IMR-90 (cell line): Measurements from ENCODE around the gene ANKHD1. TPM values are rescaled to one million over a fixed set of nuclear protein-coding genes. Genes with fewer than 3 reads are reported as not detected.
A peak's percentile ranks its signal among the peaks of the same experiment; 100 is the strongest.

Experiments used
- ATAC-seq: fragments of 200-7000 bp; cut with Tn5 transposase; 2 replicates; pipeline ENCODE4 v1.9.1; 2020; ENCODE audit warnings: low read depth, mild to moderate bottlenecking, moderate library complexity
- BruUV-seq: library from RNA; stranded (reverse); fragments of 400-500 nt; replicated peaks from 2 replicates; lab custom pipeline; 2021; lab: Mats Ljungman, UMichigan
- CTCF ChIA-PET: fragments of 300-600 bp; formaldehyde crosslinking; extraction: SDS; loops from one replicate; lab custom pipeline; 2021; ENCODE audit warnings: antibody characterized with exemption; lab: Yijun Ruan, JAX
- POLR2A ChIA-PET: fragments of 300-600 bp; sonication (Branson Sonifier 250); formaldehyde crosslinking; loops from one replicate; lab custom pipeline; 2022; ENCODE audit warnings: antibody characterized with exemption; ENCODE audit not compliant: unreplicated experiment; lab: Charles Lee
- DNase-seq: peaks from one replicate; pipeline ENCODE4 v3.0.0; 2013
- H2AFZ ChIP-seq: replicated peaks from 2 replicates; pipeline ENCODE3; 2013; ENCODE audit warnings: low read length, mild to moderate bottlenecking; ENCODE audit not compliant: poor library complexity
- H2AK5ac ChIP-seq: 2 replicates; pipeline ENCODE4 v1.6.1; 2013; ENCODE audit warnings: low read depth, low read length, inconsistent platforms
- H2AK9ac ChIP-seq: replicated peaks from 2 replicates; pipeline ENCODE3; 2013; ENCODE audit warnings: mild to moderate bottlenecking, low read depth, low read length, moderate library complexity; ENCODE audit not compliant: poor library complexity
- H2BK120ac ChIP-seq: 2 replicates; pipeline ENCODE4 v1.6.1; 2013; ENCODE audit warnings: low read depth, low read length, inconsistent platforms
- H2BK15ac ChIP-seq: 3 replicates; pipeline ENCODE4 v1.6.1; 2013; ENCODE audit warnings: low read depth, low read length, inconsistent platforms
- H2BK20ac ChIP-seq: 2 replicates; pipeline ENCODE4 v1.6.1; 2013; ENCODE audit warnings: low read depth, mild to moderate bottlenecking, inconsistent platforms, low read length, moderate library complexity
- H2BK5ac ChIP-seq: 2 replicates; pipeline ENCODE4 v1.6.1; 2013; ENCODE audit warnings: mild to moderate bottlenecking, low read depth, low read length, inconsistent platforms; ENCODE audit not compliant: poor library complexity, severe bottlenecking
- H3K14ac ChIP-seq: replicated peaks from 2 replicates; pipeline ENCODE4 v1.6.1; 2013; ENCODE audit warnings: low read depth, low read length, inconsistent platforms
- H3K18ac ChIP-seq: 2 replicates; pipeline ENCODE4 v1.6.1; 2013; ENCODE audit warnings: low read depth, low read length, control low read depth
- H3K23ac ChIP-seq: 2 replicates; pipeline ENCODE4 v1.6.1; 2013; ENCODE audit warnings: low read depth, low read length, inconsistent platforms
- H3K27ac ChIP-seq: 2 replicates; pipeline ENCODE4 v1.5.1; 2013; ENCODE audit warnings: mild to moderate bottlenecking, control low read depth, low read length; ENCODE audit not compliant: insufficient read depth
- H3K27me3 ChIP-seq: 2 replicates; pipeline ENCODE4 v1.6.1; 2013; ENCODE audit warnings: low read length; ENCODE audit not compliant: control insufficient read depth, insufficient read depth
- H3K36me3 ChIP-seq: 2 replicates; pipeline ENCODE4 v1.6.1; 2013; ENCODE audit warnings: low read length, mixed read lengths; ENCODE audit not compliant: control insufficient read depth, insufficient read depth
- H3K4ac ChIP-seq: 2 replicates; pipeline ENCODE4 v1.6.1; 2013; ENCODE audit warnings: low read depth, low read length, inconsistent platforms
- H3K4me1 ChIP-seq: 2 replicates; pipeline ENCODE4 v1.6.1; 2013; ENCODE audit warnings: low read length, mixed read lengths; ENCODE audit not compliant: control insufficient read depth, insufficient read depth
- H3K4me2 ChIP-seq: 2 replicates; pipeline ENCODE4 v1.6.1; 2013; ENCODE audit warnings: low read depth, mild to moderate bottlenecking, control low read depth, low read length, moderate library complexity
- H3K4me3 ChIP-seq: 2 replicates; pipeline ENCODE4 v1.5.1; 2013; ENCODE audit warnings: low read depth, mild to moderate bottlenecking, control low read depth, low read length, moderate library complexity; ENCODE audit not compliant: insufficient read depth
- H3K56ac ChIP-seq: 2 replicates; pipeline ENCODE4 v1.6.1; 2013; ENCODE audit warnings: low read length, inconsistent platforms; ENCODE audit not compliant: insufficient read depth; ENCODE audit errors: extremely low read depth
- H3K79me1 ChIP-seq, 2 experiments: 2 replicates each; pipeline ENCODE4 v1.6.1; 2013; ENCODE audit warnings: low read length in 2 of 2, inconsistent platforms in 1 of 2, low read depth in 1 of 2
- H3K9ac ChIP-seq: 2 replicates; pipeline ENCODE4 v1.6.1; 2013; ENCODE audit warnings: low read depth, low read length, control low read depth
- H3K9me1 ChIP-seq: 2 replicates; pipeline ENCODE4 v1.6.1; 2013; ENCODE audit warnings: low read length, inconsistent platforms; ENCODE audit not compliant: insufficient read depth
- H3K9me3 ChIP-seq: 2 replicates; pipeline ENCODE4 v1.6.1; 2013; ENCODE audit warnings: low read length; ENCODE audit not compliant: control insufficient read depth, insufficient read depth
- H4K20me1 ChIP-seq: 2 replicates; pipeline ENCODE4 v1.6.1; 2013; ENCODE audit warnings: low read length, inconsistent platforms; ENCODE audit not compliant: insufficient read depth
- H4K5ac ChIP-seq: 2 replicates; pipeline ENCODE4 v1.6.1; 2013; ENCODE audit warnings: mild to moderate bottlenecking, low read depth, low read length, control low read depth
- H4K8ac ChIP-seq, 2 experiments: 2 replicates each; pipeline ENCODE4 v1.6.1; 2013; ENCODE audit warnings: low read depth in 2 of 2, low read length in 2 of 2, control low read depth in 1 of 2, inconsistent platforms in 1 of 2
- H4K91ac ChIP-seq: 2 replicates; pipeline ENCODE4 v1.6.1; 2013; ENCODE audit warnings: low read depth, low read length, inconsistent platforms; ENCODE audit not compliant: insufficient read depth
- MAFK ChIP-seq: IDR thresholded peaks from 2 replicates; pipeline ENCODE4 v1.6.1; 2012; ENCODE audit warnings: low read depth, low read length, improper control_type of control experiment
- dilution Hi-C: fragments of 300-500 bp; cut with HindIII; formaldehyde crosslinking; loops from one replicate; pipeline ENCODE4 v1.14.3; 2018; ENCODE audit warnings: low sequenced_read_pairs; ENCODE audit not compliant: unreplicated experiment
- in situ Hi-C: fragments of 300-500 bp; cut with MboI; formaldehyde crosslinking; loops from 3 replicates; pipeline ENCODE4 v1.14.3; 2019; ENCODE audit warnings: low sequenced_read_pairs, inconsistent platforms, mixed read lengths
- intact Hi-C: fragments of 100-400 bp; cut with micrococcal nuclease; formaldehyde crosslinking; loops from 2 replicates; pipeline ENCODE4 v1.10.0; 2022
- polyA plus RNA-seq, 3 experiments: library from polyadenylated mRNA; depleted of rRNA; stranded (reverse); fragments of >200 nt; gene quantifications; 2 replicates each; pipeline ENCODE4 v1.2.3, GENCODE V29; 2012; ENCODE audit warnings: low replicate concordance in 1 of 3
- total RNA-seq: library from RNA; depleted of rRNA; stranded (reverse); fragments of >200 nt; gene quantifications from 2 replicates; pipeline ENCODE4 v1.2.3, GENCODE V29; 2012
- TF ChIP-seq, protein P1 (sequence below): conservative IDR thresholded peaks from 2 replicates; pipeline ENCODE4 v1.5.1; 2012; ENCODE audit warnings: mild to moderate bottlenecking, low read depth, low read length, improper control_type of control experiment

Gene ANKHD1
- total and polyA plus RNA-seq, 2 of the 4 experiments (the other 2 are of a cell fraction): 32.1 to 36.7 TPM

GRCh38 chr5:140382866-140383265 is 18.8 kb upstream of the ANKHD1 start:
- dilution Hi-C loops: no loop called here
- no peak overlapping the region for H3K27ac ChIP-seq
- H2BK120ac ChIP-seq: no peak overlapping the region
- no peak for DNase-seq
- ATAC-seq: no peak
- no peak overlapping the region for H3K4ac ChIP-seq
- ChIA-PET CTCF (no interaction called here), POLR2A (no interaction called here)
- TF ChIP-seq, protein P1, sequence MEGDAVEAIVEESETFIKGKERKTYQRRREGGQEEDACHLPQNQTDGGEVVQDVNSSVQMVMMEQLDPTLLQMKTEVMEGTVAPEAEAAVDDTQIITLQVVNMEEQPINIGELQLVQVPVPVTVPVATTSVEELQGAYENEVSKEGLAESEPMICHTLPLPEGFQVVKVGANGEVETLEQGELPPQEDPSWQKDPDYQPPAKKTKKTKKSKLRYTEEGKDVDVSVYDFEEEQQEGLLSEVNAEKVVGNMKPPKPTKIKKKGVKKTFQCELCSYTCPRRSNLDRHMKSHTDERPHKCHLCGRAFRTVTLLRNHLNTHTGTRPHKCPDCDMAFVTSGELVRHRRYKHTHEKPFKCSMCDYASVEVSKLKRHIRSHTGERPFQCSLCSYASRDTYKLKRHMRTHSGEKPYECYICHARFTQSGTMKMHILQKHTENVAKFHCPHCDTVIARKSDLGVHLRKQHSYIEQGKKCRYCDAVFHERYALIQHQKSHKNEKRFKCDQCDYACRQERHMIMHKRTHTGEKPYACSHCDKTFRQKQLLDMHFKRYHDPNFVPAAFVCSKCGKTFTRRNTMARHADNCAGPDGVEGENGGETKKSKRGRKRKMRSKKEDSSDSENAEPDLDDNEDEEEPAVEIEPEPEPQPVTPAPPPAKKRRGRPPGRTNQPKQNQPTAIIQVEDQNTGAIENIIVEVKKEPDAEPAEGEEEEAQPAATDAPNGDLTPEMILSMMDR: no peak
- TF ChIP-seq MAFK: peak; percentile 80
- no peak overlapping the region for H3K56ac ChIP-seq
- no peak overlapping the region for H2AK9ac ChIP-seq
- H2BK15ac ChIP-seq: no peak overlapping the region
- no peaks in the 10 kb centered on the region for H3K4me1 ChIP-seq
- no peaks in the 10 kb centered on the region for H3K9me3 ChIP-seq
- H3K9me1 ChIP-seq: no peaks in the 10 kb centered on the region
- H4K8ac ChIP-seq: no peak overlapping the region
- no peak overlapping the region for H3K18ac ChIP-seq
- in situ Hi-C loops: no loop called here
- H3K9ac ChIP-seq: no peak overlapping the region
- no peak overlapping the region for H3K23ac ChIP-seq
- no peaks in the 10 kb centered on the region for H3K79me1 ChIP-seq
- intact Hi-C loops: no loop called here
- H3K14ac ChIP-seq: no peak overlapping the region
- H4K91ac ChIP-seq: no peak overlapping the region
- H3K36me3 ChIP-seq: no peaks in the 10 kb centered on the region
- no peaks in the 10 kb centered on the region for H3K27me3 ChIP-seq
- no peak overlapping the region for H3K4me2 ChIP-seq
- no peak overlapping the region for H3K4me3 ChIP-seq
- no peak overlapping the region for H2AFZ ChIP-seq
- no peak overlapping the region for H4K5ac ChIP-seq
- no peaks in the 10 kb centered on the region for H4K20me1 ChIP-seq
- H2AK5ac ChIP-seq: no peak overlapping the region
- H2BK5ac ChIP-seq: no peak overlapping the region
- no peak overlapping the region for H2BK20ac ChIP-seq
- BruUV-seq: no TSS peak
